HUES64 (cell line): Measurements from ENCODE around the gene SFMBT2.
"Not testable (repeated sequence)": the region's sequence is repeated elsewhere in the genome, so short reads cannot be mapped to it uniquely, and the experiment has no call there.

Experiments used
- H3K27ac ChIP-seq: 2 replicates; pipeline ENCODE4 v1.7.0; 2013; ENCODE audit warnings: low read depth, low read length, inconsistent platforms
- H3K27me3 ChIP-seq: 2 replicates; pipeline ENCODE4 v1.6.1; 2013; ENCODE audit warnings: mild to moderate bottlenecking, low read length; ENCODE audit not compliant: insufficient read depth
- H3K36me3 ChIP-seq: 2 replicates; pipeline ENCODE4 v1.6.1; 2013; ENCODE audit warnings: mild to moderate bottlenecking, low read length; ENCODE audit not compliant: insufficient read depth
- H3K4me1 ChIP-seq: 2 replicates; pipeline ENCODE4 v1.6.1; 2013; ENCODE audit warnings: mild to moderate bottlenecking, low read length, moderate library complexity; ENCODE audit not compliant: insufficient read depth
- H3K4me3 ChIP-seq: 2 replicates; pipeline ENCODE4 v1.5.1; 2013; ENCODE audit warnings: mild to moderate bottlenecking, low read length, moderate library complexity
- H3K9ac ChIP-seq: 2 replicates; pipeline ENCODE4 v1.6.1; 2013; ENCODE audit warnings: mild to moderate bottlenecking, low read depth, low read length
- H3K9me3 ChIP-seq: 2 replicates; pipeline ENCODE4 v1.6.1; 2013; ENCODE audit warnings: low read depth, low read length; ENCODE audit not compliant: insufficient read depth
- WGBS: fragments of 150-250, 120-280 bp; methylation state at CpG from one replicate; pipeline ENCODE4 v1.1.7; 2013; ENCODE audit warnings: missing lambda C conversion rate; 5-methylcytosine and 5-hydroxymethylcytosine counted together

Gene SFMBT2

GRCh38 chr10:7235376-7235775 is 175.5 kb downstream of the SFMBT2 start:
- no peaks in the 10 kb centered on the region for H3K36me3 ChIP-seq
- no peak overlapping the region for H3K9ac ChIP-seq
- no peak overlapping the region for H3K4me3 ChIP-seq
- H3K27ac ChIP-seq, result no peak overlapping the region
- H3K4me1 ChIP-seq, result no peaks in the 10 kb centered on the region
- WGBS, result 91% methylated on average over 3 of the region's 3 CpGs
- H3K27me3 ChIP-seq, result no peaks in the 10 kb centered on the region
- H3K9me3 ChIP-seq, result no peaks in the 10 kb centered on the region

- H3K9me3 ChIP-seq, result no peaks in the 10 kb centered on the region
- no peaks in the 10 kb centered on the region for H3K36me3 ChIP-seq
- H3K9ac ChIP-seq, result no peak overlapping the region
- no peaks in the 10 kb centered on the region for H3K27me3 ChIP-seq
- no peak overlapping the region for H3K4me3 ChIP-seq
- H3K27ac ChIP-seq, result no peak overlapping the region
- 83% methylated on average over 1 of the region's 3 CpGs for WGBS
- no peaks in the 10 kb centered on the region for H3K4me1 ChIP-seq
These were observed 176.7 kb downstream of the SFMBT2 start for GRCh38 chr10:7234109-7234508.

GRCh38 chr10:7233259-7233991 is 177.4 kb downstream of the SFMBT2 start:
- Histone ChIP-seq H3K4me3 (no peak overlapping the region), H3K36me3 (no peaks in the 10 kb centered on the region), H3K27ac (no peak overlapping the region), H3K9me3 (no peaks in the 10 kb centered on the region), H3K27me3 (no peaks in the 10 kb centered on the region), H3K4me1 (no peaks in the 10 kb centered on the region), H3K9ac (no peak overlapping the region)
- WGBS, result 90% methylated on average over 4 of the region's 4 CpGs

GRCh38 chr10:7231509-7232414 is 179.1 kb downstream of the SFMBT2 start:
- Histone ChIP-seq H3K27ac (no peak overlapping the region), H3K4me1 (no peaks in the 10 kb centered on the region), H3K27me3 (no peaks in the 10 kb centered on the region), H3K36me3 (no peaks in the 10 kb centered on the region), H3K9ac (no peak overlapping the region), H3K9me3 (no peaks in the 10 kb centered on the region), H3K4me3 (no peak overlapping the region)
- 87% methylated on average over 6 of the region's 9 CpGs for WGBS

- H3K27ac ChIP-seq, result no peak overlapping the region
These were observed 179.9 kb downstream of the SFMBT2 start for GRCh38 chr10:7230951-7231350.

GRCh38 chr10:7230036-7230435 is 180.8 kb downstream of the SFMBT2 start:
- 96% methylated on average over 4 of the region's 4 CpGs for WGBS
- H3K36me3 ChIP-seq, result no peaks in the 10 kb centered on the region

More at GRCh38 chr10:7230951-7231350, 179.9 kb downstream of the SFMBT2 start:
- Histone ChIP-seq H3K36me3 (no peaks in the 10 kb centered on the region), H3K27me3 (no peaks in the 10 kb centered on the region), H3K9ac (no peak overlapping the region), H3K4me1 (no peaks in the 10 kb centered on the region), H3K9me3 (no peaks in the 10 kb centered on the region), H3K4me3 (no peak overlapping the region)
- 92% methylated on average over 4 of the region's 4 CpGs for WGBS

GRCh38 chr10:7225133-7225532 is 185.7 kb downstream of the SFMBT2 start:
- H3K27me3 ChIP-seq, result no peaks in the 10 kb centered on the region
- H3K4me3 ChIP-seq, result no peak overlapping the region
- H3K4me1 ChIP-seq, result no peaks in the 10 kb centered on the region
- 98% methylated on average over 7 of the region's 8 CpGs for WGBS
- H3K36me3 ChIP-seq, result 0 out of 2 replicates have a peak, but pooled peaks cover 3% of the 10 kb centered on the region
- H3K9ac ChIP-seq, result no peak overlapping the region
- H3K9me3 ChIP-seq, result peaks cover 17% of the 10 kb centered on the region; the same call in 1 of the 2 replicates
- H3K27ac ChIP-seq, result no peak overlapping the region

More at GRCh38 chr10:7230036-7230435, 180.8 kb downstream of the SFMBT2 start:
- no peaks in the 10 kb centered on the region for H3K9me3 ChIP-seq
- H3K27me3 ChIP-seq, result no peaks in the 10 kb centered on the region
- no peak overlapping the region for H3K4me3 ChIP-seq
- H3K4me1 ChIP-seq, result no peaks in the 10 kb centered on the region
- H3K9ac ChIP-seq, result no peak overlapping the region
- H3K27ac ChIP-seq, result no peak overlapping the region

GRCh38 chr10:7218968-7219367 is 191.9 kb downstream of the SFMBT2 start:
- WGBS, result 88% methylated on average over 3 of the region's 3 CpGs
- peaks cover 9% of the 10 kb centered on the region; the same call in 1 of the 2 replicates for H3K9me3 ChIP-seq
- no peak overlapping the region for H3K9ac ChIP-seq
- no peaks in the 10 kb centered on the region for H3K36me3 ChIP-seq
- no peaks in the 10 kb centered on the region for H3K27me3 ChIP-seq
- no peak overlapping the region for H3K4me3 ChIP-seq
- H3K27ac ChIP-seq, result no peak overlapping the region
- H3K4me1 ChIP-seq, result no peaks in the 10 kb centered on the region

- not testable (repeated sequence) for H3K27ac ChIP-seq, H3K9me3 ChIP-seq, H3K4me3 ChIP-seq, H3K27me3 ChIP-seq, H3K36me3 ChIP-seq, H3K9ac ChIP-seq, H3K4me1 ChIP-seq
- WGBS, result 97% methylated on average over 3 of the region's 3 CpGs
These were observed 198.1 kb downstream of the SFMBT2 start for GRCh38 chr10:7212696-7213095.

GRCh38 chr10:7211857-7212577 is 198.8 kb downstream of the SFMBT2 start:
- 62% methylated on average over 9 of the region's 9 CpGs for WGBS
- Histone ChIP-seq H3K36me3 (no peaks in the 10 kb centered on the region), H3K4me3 (no peak overlapping the region), H3K4me1 (peaks cover 5% of the 10 kb centered on the region; the same call in 1 of the 2 replicates), H3K27me3 (no peaks in the 10 kb centered on the region), H3K9ac (no peak overlapping the region), H3K27ac (no peak overlapping the region), H3K9me3 (no peaks in the 10 kb centered on the region)

GRCh38 chr10:7210516-7210915 is 200.3 kb downstream of the SFMBT2 start:
- 90% methylated on average over 10 of the region's 10 CpGs for WGBS
- Histone ChIP-seq H3K9ac (no peak overlapping the region), H3K36me3 (no peaks in the 10 kb centered on the region; the same call in 1 of the 2 replicates), H3K4me1 (peaks cover 5% of the 10 kb centered on the region; the same call in 1 of the 2 replicates), H3K4me3 (no peak overlapping the region), H3K9me3 (no peaks in the 10 kb centered on the region), H3K27me3 (no peaks in the 10 kb centered on the region), H3K27ac (no peak overlapping the region)
